HS-5 (cell line): ENCODE measurements around the gene EIF2B1.
"Not testable (repeated sequence)": the region's sequence is repeated elsewhere in the genome, so short reads cannot be mapped to it uniquely, and the experiment has no call there.

ENCODE experiments used
- DNase-seq: peaks from one replicate; pipeline ENCODE4 v3.0.0-alpha.2; 2012; ENCODE audit warnings: low read depth

The EIF2B1 gene

DNA sequence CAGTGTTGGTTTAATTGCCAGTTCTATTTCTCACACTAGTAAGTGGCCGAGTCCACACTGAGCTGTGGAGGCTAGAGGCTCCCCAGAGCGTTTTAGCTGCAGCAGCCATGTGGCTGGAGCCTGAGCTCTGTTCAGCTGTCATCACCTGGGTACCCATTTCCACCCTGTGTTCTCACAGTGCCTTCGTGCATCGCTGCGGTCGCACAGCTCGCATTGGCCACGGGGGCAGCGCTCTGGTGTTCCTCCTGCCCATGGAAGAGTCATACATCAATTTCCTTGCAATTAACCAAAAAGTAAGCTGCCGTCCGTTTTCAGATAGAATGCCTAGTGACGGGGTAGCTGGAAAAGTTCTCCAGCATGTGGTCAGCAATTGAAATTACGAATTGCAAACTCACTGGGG, 15.9 kb downstream of the EIF2B1 start:
- DNase-seq: no peak

DNA sequence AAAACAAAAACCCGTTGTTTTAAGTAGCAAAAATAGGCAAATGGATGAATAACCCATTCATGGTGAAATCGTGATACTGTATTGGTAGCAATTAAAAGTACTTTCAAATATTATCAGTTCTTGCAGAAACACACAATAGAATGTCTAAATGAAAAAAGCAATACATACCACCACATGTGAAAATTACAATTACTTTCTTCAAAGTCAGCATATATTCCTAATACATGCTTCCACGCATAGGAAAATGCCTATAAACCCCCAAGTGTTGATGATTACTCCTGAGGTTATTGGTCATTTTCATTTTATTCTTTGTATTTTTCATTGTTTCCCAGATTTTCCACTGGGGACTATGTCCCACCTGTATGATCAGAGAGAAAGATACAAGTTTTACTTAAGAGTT, 16.3 kb downstream of the EIF2B1 start:
- DNase-seq: no peak

DNA sequence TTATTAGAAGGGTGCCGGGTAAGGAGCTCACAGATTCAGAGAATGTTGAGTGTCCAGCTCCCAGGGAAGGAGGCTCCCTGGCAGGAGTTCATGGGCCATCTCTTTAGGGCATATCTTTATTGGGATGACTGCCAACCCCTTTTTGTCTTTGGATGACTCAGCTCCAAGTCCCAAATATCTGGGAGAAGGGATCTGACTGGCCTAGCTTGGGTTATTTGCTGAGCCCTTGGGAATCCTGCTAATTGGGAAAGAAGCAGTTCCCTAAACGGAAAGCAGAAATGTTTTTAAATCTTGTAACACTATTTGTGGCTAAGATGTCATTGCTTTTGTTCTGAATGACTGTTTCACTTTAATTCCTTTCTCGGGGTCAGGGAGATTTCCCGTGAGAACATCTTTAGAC, 19.0 kb downstream of the EIF2B1 start:
- DNase-seq: peak; percentile 47

DNA sequence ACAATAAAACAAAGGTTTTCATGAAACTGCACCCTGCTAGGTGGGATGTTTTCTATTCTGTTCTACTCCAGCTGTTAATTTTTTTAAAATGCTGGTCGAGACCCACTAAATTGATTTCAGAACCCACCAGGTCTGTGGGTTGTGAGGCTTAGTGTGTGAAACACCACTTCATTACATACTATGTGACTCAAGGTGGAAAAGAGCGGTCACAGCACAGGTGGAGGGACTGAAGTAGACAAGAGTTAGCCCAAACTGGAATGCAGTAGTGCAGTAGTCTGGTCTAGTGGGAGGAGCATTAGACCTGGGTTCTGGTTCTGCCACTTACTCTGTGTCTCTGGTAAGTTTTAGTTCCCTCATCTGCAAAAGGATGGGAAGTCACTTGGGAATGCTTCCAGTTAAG, 19.4 kb downstream of the EIF2B1 start:
- no peak for DNase-seq

DNA sequence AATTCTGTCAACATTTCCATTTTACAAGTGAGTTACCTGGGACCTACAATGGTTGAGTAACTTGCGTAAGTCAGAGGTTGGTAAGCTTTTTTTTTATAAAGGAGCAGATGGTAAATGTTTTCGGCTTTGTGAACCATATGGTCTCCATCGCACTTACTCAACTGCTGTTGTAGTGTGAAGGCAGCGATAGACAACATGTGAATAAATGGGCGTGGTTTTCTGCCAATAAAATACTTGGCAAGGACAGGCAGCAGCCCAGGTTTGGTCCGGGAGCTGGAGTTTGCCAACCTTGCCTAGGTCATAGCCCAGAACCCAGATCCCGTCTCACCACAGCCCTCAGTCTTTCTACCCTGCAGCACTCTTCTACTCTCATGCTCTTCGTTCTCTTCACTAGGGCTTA, 25.3 kb downstream of the EIF2B1 start:
- no peak for DNase-seq

DNA sequence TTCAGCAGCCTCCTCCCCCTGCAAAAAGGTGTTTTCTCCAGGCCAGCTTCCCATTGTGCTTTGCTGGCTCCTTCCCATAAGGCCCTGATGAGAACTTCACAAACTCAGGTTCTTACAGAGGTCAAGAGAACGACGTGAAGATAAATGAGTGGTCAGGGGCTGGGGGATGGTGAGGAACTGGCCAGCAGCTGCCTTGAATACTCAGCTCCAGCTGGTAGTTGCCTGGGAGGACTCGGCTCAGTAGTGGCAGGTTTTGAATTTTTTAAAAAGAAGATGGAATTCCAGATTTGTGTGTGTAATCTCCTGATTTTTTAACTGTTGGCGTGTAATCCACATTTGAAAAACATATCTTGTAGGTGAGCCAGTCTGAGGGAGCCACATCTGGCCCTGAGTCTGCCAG, 25.7 kb downstream of the EIF2B1 start:
- DNase-seq: no peak

DNA sequence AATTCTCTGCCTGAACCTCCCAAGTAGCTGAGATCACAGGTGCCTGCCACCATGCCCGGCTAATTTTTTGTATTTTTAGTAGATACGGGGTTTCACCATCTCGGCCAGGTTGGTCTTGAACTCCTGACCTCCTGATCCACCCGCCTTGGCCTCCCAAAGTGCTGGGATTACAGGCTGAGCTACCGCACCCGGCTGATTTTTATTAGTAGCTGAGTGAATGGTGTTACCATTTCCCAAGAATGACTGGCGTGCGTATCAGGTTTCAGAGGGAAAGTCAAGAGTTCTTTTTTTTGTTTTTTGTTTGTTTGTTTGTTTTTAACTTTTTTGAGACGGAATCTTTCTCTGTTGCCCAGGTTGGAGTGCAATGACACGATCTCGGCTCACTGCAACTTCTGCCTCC, 30.0 kb downstream of the EIF2B1 start:
- not testable (repeated sequence) for DNase-seq

DNA sequence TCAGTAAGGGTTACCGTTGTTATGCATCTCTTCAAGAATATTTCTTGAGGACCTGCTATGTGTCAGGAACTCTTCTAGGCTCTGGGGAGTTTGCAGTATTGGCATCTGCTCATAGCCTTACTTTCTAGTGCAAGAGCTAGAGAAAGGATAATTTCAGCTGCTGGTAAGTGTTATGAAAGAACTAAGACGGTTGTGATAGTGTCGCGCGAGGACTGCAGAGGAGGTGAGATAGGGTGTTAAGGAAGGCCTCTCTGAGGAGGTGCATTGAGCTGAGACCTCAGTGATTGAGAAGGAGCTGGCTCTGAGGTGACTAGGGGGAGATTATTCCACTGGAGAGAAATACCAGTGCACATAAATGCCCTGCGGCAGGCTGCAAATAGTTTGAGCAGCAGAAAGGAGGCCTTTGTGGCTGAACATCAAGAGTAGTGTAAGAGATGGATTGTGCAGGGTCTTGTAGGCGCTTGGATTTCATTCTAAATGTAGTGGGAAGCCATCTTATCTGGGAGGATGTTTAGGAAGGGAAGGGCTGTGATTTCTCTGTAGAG, 30.8 kb downstream of the EIF2B1 start:
- no peak for DNase-seq

DNA sequence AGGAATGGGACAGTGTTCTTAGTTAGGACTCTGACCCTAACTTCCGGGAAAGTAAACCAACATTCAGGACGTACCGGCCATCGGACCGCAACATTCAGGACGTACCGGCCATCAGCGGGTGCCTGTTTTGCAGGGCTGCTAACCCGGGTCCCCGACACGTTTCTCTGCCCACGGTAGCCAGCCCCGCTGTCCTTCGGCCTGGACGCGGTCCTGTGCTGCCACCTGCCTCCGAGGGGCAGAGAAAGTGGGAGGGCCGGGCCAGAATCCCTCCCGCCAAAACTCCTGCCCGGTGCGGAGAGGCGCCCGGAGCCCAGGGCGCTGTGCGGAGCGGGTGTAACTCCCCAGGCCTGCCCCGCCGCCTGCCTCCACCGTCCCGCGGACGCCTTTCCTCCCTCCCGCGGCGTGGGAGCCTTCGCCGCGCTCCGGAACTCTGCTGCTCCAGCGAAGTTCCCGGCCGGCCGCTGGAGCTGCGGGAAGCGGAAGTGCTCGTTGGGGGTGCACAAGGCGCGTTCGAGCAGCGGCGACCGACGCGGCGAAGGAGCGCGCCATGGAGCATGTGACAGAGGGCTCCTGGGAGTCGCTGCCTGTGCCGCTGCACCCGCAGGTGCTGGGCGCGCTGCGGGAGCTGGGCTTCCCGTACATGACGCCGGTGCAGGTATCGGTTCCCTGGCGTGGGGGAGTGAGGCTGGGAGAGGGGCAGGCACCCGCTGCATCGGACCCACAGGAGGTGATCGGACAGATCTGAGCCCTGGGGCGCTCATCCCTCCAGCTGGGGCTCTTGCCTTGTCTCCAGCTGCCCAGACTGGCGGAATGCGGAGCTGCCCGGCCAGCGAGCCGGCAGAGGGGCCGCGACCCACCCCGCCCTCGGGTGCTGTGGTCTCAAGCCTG, 31.6 kb downstream of the EIF2B1 start, which contains the start of gene DDX55:
Gene DDX55 (plus strand): TSS at position 498 of the 888 bp plus-strand sequence. CDS start 50 bp downstream, at position 548.
- DNase-seq: no peak

DNA sequence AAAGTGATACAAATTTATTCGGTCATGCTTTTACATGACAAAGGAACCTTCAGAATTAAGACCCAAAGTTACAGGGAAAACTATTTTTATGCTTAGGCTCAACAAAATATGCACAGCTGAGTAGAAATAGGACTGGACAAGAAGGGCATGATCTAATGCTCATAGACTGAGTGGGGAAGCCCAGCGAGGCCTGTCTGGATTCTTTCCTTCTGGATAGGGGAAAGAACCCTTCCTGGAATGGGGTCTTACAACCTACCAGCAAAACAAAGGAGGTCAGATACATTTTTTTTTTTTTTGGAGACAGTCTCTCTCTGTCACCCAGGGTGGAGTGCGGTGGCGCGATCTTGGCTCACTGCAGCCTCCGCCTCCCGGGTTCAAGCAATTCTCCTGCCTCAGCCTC, 33.8 kb downstream of the EIF2B1 start:
- DNase-seq: no peak

DNA sequence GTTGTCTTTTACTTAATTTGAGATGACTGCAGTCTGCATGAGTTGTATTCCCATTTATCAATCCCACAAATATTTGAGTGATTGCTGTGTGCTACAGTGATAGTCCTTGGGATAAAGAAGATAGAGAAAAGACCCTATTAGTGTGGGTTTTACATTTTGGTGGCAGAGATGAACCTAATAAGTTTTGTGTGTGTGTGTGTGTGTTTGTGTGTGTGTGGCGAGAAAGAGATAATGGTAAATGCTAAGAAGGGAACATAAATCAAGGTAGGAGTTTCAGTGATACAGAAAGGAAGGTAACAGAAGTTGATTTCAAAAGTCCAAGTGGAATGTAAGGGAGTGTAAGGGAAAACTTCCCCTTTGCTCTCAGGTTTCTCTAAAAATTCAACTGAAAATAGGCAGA, 34.2 kb downstream of the EIF2B1 start:
- DNase-seq: no peak

DNA sequence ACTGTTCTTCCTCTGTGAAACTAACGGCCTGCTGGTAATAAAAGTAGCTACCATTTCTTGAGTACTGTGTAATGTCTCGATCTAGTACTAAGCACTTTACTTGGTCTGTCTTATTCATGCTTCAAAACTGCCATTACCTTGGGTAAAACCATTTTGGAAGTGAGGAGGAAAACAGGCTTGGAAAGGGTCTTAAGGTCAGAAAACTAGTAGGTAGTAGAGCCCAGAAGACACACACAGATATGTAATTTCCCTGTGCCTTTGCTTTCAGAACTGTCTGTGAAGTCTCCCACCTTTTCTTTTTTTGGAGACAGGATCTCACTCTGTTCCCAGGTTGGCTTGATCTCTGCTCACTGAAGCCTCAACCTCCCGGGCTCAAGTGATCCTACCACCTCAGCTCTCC, 35.0 kb downstream of the EIF2B1 start:
- no peak for DNase-seq

DNA sequence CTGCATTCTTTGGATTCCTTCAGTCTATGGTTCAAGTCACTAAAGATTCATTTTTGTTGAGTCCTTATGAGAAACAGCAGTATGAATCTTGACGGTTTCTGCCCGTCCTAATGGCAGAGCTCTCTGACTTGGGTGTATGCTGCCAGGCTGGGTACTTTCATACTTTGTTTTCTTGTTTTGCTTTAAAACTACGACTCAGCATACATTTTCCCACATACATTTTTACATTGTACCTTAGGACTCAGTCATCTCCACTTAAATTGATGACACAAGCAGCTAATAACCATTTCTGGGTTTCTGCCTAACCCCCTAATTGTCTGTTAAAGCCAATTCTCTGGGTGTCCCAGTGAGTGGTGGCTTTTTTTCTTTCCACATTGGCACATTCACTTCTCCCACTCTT, 36.4 kb downstream of the EIF2B1 start:
- no peak for DNase-seq

DNA sequence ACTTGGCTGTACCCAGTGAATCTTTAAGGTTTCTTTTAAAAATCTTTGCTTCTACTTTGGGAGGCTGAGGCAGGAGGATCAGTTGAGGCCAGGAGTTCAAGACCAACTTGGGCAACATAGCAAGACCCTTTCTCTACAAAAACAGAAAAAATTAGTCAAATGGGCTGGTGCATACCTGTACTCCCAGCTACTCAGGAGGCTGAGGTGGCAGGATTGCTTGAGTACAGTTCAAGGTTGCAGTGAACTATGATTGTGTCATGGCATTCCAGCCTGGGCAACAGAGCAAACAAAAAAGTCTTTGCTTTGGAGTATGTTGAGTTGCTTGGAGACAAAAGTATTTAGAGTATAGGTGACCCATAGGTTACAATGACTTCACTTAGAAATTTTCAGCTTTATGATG, 37.8 kb downstream of the EIF2B1 start:
- no peak for DNase-seq

DNA sequence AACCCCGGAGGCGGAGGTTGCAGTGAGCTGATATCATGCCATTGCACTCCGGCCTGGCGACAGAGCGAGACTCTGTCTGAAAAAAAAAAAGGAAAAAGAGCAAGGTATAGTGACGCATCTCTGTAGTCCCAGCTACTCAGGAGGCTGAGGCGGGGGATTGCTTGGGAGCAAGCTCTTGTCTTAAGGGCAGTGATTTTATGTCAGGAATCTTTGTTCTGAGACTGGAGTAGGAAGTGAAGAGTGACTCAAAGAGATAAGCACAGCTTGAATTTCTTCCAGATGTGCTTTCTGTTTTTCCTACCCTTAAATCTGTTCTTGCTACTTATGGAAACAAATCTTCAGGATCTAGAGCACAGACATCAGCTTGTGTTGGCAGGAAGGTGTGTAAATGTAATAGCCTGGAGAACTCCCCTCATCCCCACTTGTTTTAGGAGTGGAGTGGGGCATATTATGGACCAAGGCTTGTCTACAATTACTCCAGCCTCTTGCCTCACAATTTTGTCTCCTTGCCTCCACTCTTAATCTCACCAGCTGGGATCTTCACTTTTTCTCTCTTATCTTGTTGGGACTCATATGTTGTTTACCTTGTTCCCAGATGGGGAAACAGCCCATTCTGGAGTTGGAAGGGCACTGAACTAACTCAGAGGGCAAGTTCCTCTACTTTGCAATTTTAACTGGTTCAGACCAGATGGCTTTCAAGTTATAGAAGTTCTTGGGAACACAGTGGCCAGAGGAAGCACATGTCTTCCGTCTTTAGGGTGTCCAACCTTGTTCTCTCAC, 41.6 kb downstream of the EIF2B1 start:
- DNase-seq: no peak

DNA sequence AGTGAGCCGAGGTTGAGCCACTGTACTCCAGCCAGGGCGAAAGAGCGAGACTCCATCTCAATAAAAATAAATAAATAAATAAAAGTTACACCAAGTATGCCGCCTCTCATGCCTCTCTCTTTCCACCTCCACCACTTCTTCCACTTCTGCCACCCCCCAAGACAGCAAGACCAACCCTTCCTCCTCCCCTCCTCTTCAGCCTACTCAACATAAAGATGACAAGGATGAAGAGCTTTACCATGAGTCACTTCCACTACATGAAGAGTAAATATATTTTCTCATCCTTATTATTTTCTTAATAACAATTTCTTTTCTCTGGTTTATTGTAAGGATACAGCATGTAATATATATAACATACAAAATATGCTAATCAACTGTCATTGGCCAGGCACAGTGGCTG, 52.7 kb downstream of the EIF2B1 start:
- no peak for DNase-seq

DNA sequence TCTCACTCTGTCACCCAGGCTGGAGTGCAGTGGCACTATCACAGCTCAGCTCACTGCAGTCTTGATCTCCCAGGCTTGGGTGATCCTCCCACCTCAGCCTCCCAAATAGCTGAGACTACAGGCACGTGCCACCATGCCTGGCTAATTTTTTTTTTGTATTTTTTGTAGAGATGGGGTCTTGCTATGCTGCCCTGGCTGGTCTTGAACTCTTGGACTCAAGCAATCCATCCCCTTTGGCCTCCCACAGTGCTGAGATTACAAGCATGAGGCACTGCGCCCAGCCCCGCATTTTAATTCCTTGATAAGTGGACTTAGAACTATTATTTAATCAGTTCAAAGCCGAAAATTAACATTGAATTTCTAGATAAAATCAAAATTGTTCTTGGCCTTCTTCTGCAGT, 54.7 kb downstream of the EIF2B1 start:
- DNase-seq: not testable (repeated sequence)

DNA sequence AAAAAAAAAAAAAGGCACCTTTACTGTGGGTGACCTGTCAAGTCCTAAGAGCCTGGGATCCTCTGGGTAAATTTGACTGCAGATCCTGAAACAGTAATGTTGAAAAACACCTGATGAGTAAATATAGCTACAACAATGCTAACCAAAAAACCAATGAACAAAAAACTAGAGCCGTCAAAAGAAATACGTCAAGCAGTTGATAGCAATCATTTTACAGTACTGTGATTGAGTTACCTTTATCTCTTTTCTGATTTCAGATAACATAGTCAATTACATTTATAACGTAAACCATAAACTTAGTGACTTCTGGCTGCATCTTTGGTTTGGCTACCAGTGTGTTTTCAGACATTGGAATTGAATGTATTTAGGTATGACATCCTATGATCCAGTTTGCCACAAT, 55.2 kb downstream of the EIF2B1 start:
- DNase-seq: no peak

DNA sequence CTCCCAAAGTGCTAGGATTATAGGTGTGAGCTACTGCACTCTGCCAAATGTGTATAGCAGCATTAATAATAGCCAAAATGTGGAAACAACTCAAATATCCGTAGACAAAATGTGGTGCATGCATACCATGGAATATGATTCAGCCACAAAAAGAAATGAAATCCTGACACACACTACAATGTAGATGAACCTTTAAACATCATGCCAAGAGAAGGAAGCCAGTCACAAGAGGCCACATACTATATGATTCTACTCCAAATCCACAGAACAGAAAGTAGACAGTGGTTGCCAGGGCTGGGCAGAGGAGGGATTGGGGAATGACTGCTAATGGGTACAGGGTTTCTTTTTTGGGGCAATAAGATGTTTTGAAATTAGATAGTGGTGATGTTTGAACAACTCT, 56.9 kb downstream of the EIF2B1 start:
- no peak for DNase-seq

DNA sequence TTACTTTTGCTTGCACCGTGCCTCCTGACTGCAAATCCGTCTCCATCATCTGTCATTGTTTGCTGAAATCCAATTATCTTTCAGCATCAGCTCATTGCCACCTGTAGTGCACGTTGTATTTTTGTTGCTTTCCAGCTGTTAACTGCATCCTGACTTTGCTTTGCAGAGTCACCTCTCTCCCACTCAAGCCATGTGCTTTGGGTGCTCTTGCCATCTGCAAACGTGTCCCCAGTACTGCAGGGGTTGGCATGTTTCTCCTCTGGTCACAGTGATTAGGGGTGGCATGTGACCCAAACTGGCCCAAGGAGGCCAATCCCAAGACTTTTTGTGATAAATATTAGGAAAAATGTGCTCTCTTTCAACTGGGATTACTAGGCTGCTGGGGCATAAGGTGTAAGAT, 59.6 kb downstream of the EIF2B1 start:
- DNase-seq: no peak

DNA sequence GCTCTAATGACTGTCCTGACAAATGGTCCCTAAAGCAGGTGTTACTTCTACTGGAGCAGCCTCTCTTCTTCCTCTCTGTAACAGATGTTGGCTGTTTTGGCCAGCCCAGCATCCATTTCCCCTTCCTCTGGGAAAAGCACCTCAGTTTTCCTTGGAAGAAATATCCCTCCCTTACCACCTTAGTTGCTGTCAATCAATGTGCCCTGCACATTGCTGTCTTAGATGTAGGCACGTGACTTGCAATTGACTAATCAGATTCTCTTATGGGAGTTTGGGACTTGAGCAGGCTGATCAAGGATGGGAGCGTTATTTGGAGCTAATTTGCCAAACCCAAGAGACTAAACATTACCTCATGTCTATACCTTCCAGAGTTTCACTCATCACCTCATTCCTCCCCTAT, 61.1 kb downstream of the EIF2B1 start:
- no peak for DNase-seq

DNA sequence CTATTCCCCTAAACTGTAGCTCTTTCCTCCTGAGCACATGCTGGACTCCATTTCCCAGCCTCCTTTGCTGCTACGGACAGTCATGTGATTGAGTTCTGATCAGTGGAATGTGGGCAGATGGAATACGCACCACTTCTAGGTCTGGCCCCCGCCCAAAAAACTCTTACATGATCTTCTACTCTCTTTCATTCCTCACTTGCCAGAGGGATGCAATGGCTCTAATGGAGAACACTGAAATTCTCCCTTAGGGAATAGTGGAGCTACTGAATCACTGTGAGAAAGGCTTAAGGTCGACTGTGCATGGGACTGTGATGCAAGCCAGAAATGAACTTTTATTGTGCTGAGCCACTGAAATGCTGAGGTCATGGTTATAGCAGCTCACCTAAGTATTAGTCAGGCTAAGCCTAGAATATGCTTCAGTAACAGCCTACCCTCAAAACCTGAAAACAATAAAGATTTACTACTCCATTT, 62.1 kb downstream of the EIF2B1 start:
- DNase-seq: no peak
